Activated gamma-delta T cell (primary cell): ENCODE measurements around the gene SIN3B.

ENCODE experiments used
- DNase-seq: peaks from one replicate; lab custom pipeline; 2025; lab: John Stamatoyannopoulos, UW

SIN3B gene

GRCh38 chr19:16889883-16890460 lies 60.8 kb downstream of the SIN3B start:
- DNase-seq = no peak

DNA sequence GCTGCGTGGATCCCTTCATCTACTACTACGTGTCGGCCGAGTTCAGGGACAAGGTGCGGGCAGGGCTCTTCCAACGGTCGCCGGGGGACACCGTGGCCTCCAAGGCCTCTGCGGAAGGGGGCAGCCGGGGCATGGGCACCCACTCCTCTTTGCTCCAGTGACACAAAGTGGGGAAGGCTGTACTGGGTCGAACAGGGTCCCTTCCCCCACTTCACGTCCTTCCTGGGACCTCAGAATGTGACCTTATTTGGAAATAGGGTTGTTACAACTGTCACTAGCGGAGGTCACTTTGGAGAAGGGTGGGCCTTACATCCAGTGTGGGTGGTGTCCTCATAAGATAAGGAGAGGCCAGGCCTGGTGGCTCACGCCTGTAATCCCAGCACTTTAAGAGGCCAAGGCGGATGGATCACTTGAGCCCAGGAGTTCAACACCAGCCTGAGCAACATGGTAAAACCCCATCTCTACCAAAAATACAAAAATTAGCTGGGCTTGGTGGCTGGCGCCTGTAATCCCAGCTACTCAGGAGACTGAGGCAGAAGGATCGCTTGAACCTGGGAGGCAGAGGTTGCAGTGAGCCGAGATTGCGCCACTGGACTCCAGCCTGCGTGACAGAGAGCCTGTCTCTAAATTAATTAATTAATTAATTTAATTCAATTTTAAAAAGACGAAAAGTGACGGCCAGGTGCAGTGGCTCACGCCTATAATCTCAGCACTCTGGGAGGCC lies 61.4 kb downstream of the SIN3B start:
- no peak for DNase-seq

- DNase-seq = no peak
Observed at GRCh38 chr19:16891696-16892382, 62.6 kb downstream of the SIN3B start.

- no peak for DNase-seq
Observed at GRCh38 chr19:16892436-16892835, 63.2 kb downstream of the SIN3B start.

DNA sequence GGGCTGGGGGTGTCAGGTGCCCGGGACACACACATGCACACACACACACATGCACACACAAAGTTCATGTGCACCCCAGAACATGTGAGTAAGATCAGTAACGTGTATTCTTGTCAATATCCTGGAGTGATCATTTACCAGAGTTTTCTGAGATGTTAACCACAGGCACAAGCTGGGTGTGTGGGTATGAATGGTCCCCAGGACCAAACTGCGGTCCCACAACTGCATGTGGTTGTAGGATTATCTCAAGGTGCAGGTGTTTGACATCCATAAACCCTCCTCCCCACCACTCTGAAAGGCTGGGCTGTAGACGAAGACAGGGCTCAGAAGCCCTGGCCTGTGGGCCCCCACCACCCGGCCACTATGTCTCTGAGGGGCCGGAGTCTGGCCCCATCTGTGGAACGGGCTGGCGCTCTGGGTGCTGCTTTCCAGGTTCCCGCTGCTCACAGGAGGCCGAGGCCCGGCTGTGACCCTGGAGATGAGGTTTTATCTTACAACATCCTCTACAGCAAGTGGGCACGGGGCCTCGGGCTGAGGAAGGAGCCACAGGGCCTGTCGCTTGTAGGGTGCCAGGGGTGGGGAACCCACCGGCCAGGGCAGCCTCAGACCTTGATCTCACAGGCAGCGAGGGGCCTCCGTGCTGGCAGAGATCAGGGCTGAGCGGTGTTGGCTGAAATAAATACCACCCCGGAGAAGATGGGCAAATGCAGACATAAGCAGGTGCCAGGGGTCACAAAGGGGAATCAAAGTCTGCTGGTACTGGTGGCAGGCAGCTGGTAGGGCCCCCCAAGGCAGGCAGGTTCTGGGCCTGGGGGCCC lies 63.9 kb downstream of the SIN3B start:
- DNase-seq = no peak

DNA sequence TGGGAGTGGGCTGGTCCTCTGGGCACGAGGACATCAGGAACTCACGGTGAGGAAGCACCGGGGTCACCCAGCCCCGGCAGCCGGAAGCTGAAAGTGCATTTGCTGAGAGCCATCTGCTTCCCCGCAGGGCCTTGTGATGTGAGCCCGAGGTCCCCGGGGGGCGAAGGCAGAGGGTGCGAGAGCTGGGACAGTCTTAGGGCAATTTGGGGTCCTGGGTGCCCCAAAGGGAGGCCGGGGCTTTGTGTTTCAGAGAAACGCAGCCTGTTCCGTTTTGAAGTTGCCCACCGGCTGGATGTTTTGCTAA lies 64.4 kb downstream of the SIN3B start:
- DNase-seq = no peak

DNA sequence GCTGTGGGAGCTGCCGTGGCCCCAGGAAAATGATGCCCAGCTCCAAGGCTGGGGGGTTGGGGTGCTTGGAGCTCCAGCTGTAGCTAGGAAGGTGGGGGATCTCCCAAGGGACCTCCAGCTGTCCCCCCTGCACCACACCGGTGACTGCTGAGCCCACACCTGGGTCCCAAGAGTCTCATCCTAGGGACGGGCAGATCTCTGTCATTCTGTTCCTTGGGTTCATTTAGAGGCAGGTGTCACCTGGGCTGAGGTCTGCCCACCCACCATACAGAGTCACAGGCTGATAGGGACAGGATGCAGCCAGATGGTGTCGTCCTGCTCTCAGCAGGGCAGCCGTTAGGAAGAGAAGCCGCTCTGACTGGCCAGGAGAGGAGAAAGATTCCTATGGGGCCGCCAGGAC lies 64.9 kb downstream of the SIN3B start:
- DNase-seq = no peak

GRCh38 chr19:16895467-16896145 lies 66.4 kb downstream of the SIN3B start:
- DNase-seq = no peak

GRCh38 chr19:16896146-16897028 lies 67.2 kb downstream of the SIN3B start:
- no peak for DNase-seq

DNA sequence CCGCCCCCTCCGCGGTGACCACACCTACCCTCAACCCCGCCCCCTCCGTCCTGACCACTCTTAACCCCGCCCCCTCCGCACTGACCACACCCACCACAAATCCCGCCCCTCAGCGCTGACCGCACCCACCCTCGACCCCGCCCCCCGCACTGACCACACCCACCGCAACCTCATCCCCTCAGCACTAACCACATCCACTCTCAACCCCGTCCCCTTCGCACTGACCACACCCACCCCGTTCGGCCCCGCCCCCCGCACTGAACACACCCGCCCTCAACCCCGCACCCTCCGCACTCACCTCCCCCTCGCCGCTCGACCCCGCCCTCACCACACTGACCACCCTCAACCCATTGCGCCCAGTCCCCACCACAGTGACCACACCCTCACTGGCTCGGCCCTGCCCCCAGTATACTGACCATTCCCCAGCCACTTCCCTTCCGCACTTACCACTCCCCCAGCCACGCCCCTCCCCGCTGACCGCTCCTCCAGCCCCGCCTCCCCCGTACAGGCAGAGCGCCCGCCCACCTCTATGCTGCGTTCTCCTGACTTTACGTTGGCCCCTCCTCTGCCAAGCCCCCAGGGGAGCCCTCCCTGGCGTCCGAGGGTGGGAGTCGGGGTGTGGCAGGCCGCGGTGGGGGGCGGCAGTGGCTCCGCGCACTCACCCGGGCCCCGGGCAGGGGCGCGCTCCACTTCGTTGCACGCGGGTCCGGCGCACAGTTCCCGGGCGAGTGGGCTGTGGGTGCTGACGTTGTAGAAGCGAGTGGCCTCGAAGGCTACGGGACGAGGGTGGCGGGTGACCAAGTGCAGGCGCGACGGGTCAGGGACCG lies 68.0 kb downstream of the SIN3B start:
- DNase-seq = peak; percentile 53

DNA sequence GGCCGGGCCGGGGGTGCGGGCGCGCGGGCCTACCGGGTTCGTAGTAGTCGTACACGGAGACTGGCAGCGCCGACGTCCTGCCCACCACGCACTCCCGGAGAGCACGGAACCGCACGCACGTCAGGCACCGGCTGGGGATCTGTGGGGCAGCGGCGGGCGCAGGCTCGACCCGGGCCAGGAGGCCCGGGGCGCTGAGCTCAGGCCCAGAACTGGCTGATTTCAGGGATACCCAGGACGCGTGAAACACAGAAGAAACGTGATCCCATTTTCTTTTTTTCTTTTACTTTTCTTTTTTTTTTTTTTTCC lies 68.6 kb downstream of the SIN3B start:
- DNase-seq = no peak

GRCh38 chr19:16898361-16899015 lies 69.3 kb downstream of the SIN3B start:
- no peak for DNase-seq

DNA sequence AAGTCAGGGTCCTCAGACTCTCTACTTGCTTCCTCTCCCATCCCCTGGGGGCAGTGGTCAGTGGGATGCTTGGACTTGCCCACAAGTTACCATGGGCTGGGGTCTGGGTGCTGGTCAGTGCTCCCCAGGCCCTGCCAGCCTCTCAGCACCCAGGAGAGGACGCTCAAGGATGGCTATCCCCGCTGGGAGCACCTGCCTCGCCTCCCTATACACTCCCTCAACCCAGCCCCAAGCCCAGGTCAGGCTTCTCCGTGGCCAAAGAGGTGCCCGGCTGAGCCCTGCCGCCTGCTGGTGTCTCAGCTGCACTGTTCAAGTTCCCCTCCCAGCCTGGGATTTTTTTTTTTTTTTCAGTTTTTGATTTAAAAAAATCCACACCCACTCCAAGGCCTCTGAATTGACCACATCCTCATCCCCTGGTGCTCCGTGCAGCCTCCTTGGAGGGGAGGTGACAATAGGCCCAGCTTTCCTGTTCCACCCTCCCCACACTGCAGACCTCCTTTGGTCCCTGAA lies 70.4 kb downstream of the SIN3B start:
- DNase-seq = no peak

GRCh38 chr19:16901491-16902175 lies 72.4 kb downstream of the SIN3B start:
- no peak for DNase-seq

- no peak for DNase-seq
Observed at GRCh38 chr19:16902545-16902944, 73.3 kb downstream of the SIN3B start.

GRCh38 chr19:16903347-16903746 lies 74.1 kb downstream of the SIN3B start:
- no peak for DNase-seq

DNA sequence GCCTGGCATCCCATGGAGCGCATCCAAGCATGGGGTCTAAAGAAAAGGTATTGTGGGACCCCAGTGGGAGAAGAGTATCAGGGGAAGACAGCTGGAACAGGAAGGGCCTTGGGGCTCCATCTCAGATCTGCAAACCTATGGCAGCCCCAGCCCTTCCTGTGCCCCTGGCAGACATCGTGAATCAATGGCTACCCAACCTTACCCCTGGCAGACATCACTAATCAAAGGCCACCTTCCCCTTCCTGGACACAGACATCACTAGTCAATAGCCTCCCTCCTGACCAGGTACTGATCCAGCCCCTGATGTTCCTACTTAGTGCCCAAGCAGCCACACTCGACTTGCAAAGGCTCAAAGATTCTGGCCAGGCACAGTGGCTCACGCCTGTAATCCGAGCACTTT lies 75.4 kb downstream of the SIN3B start:
- no peak for DNase-seq

GRCh38 chr19:16908759-16909158 lies 79.6 kb downstream of the SIN3B start:
- DNase-seq = no peak

GRCh38 chr19:16911046-16911445 lies 81.8 kb downstream of the SIN3B start:
- no peak for DNase-seq
